HepG2 (cell line): ENCODE results near the gene DOCK4.

Experiments used
- CBFB ChIP-seq: sonication (generic); formaldehyde crosslinking; IDR thresholded peaks from 2 replicates; pipeline ENCODE4 v1.4.0; 2020; ENCODE audit warnings: missing genetic modification reagents
- ELF1 ChIP-seq: sonication (generic); formaldehyde crosslinking; IDR thresholded peaks from 2 replicates; pipeline ENCODE4 v1.4.0; 2020; ENCODE audit warnings: missing genetic modification reagents
- FOXP4 ChIP-seq: sonication (generic); formaldehyde crosslinking; IDR thresholded peaks from 2 replicates; pipeline ENCODE4 v1.4.0; 2020; ENCODE audit warnings: missing genetic modification reagents
- KLF15 ChIP-seq: sonication (generic); formaldehyde crosslinking; IDR thresholded peaks from 2 replicates; pipeline ENCODE4 v1.8.1; 2023; ENCODE audit warnings: borderline replicate concordance, mild to moderate bottlenecking, inconsistent platforms, missing genetic modification reagents, mixed read lengths
- MEF2D ChIP-seq: sonication (generic); formaldehyde crosslinking; IDR thresholded peaks from 2 replicates; pipeline ENCODE4 v1.5.1; 2020; ENCODE audit warnings: mild to moderate bottlenecking, missing genetic modification reagents
- MYNN ChIP-seq: sonication (generic); formaldehyde crosslinking; IDR thresholded peaks from 2 replicates; pipeline ENCODE4 v1.4.0; 2020; ENCODE audit warnings: mild to moderate bottlenecking, low read depth, missing genetic modification reagents
- POLR2A ChIP-seq, 2 experiments: IDR thresholded peaks; 2 replicates each; pipeline ENCODE4 v1.6.1; 2011; ENCODE audit warnings: low read depth in 2 of 2, low read length in 2 of 2, mild to moderate bottlenecking in 1 of 2, moderate library complexity in 1 of 2; ENCODE audit not compliant: insufficient read depth in 1 of 2
- TCF12 ChIP-seq, 2 experiments: fragments of 450-650 bp in 1 of 2; sonication (generic) in 1 of 2; formaldehyde crosslinking in 1 of 2; IDR thresholded peaks; 2 replicates each; pipeline versions ENCODE4 v1.6.1 to v1.8.0; 2017 to 2022; ENCODE audit warnings: antibody characterized with exemption in 1 of 2, mild to moderate bottlenecking in 1 of 2, missing genetic modification reagents in 1 of 2, moderate library complexity in 1 of 2
- ZNF136 ChIP-seq: sonication (generic); formaldehyde crosslinking; IDR thresholded peaks from 2 replicates; pipeline ENCODE4 v1.8.1; 2022; ENCODE audit warnings: low read depth, mild to moderate bottlenecking, moderate library complexity, missing genetic modification reagents
- ZNF530 ChIP-seq: sonication (generic); formaldehyde crosslinking; IDR thresholded peaks from 2 replicates; pipeline ENCODE4 v1.5.0; 2020; ENCODE audit warnings: low read depth, mild to moderate bottlenecking, missing genetic modification reagents

GRCh38 chr7:112180223-112180622, 26.0 kb downstream of the DOCK4 start:
- TF ChIP-seq ZNF136 (CRISPR knock-in tag) (no peak), ZNF530 (CRISPR knock-in tag) (no peak), CBFB (CRISPR knock-in tag) (no peak), KLF15 (no peak), POLR2A (IDR thresholded peaks at IDR 0.05; ENCODE audit: insufficient read depth in 1 of 2, low read depth in 2 of 2, low read length in 2 of 2) (no peak), FOXP4 (CRISPR knock-in tag) (no peak), ELF1 (CRISPR knock-in tag) (no peak), MEF2D (no peak), TCF12 (IDR thresholded peaks at IDR 0.05) (no peak), TCF12 (CRISPR knock-in tag; IDR thresholded peaks at IDR 0.05) (no peak), MYNN (CRISPR knock-in tag) (no peak)
